ENCODE results near the gene RNF112. TPM values are rescaled to one million over a fixed set of nuclear protein-coding genes. Genes with fewer than 3 reads are reported as not detected.

Gene RNF112
- total and polyA plus RNA-seq, 2 experiments from 2014 or later: 0.79 to 1.2 TPM

- Histone ChIP-seq H3K27ac (no peak overlapping the region), H3K4me1 (ENCODE audit: low read depth) (no peaks in the 10 kb centered on the region), H3K27me3 (no peaks in the 10 kb centered on the region), H3K36me3 (no peaks in the 10 kb centered on the region), H3K4me3 (no peak overlapping the region), H3K9me3 (ENCODE audit: low read depth) (no peaks in the 10 kb centered on the region)
- DNase-seq (ENCODE audit: low read depth in 1 of 2, low spot score in 1 of 2): no peak
- no peak for TF ChIP-seq CTCF (IDR thresholded peaks at IDR 0.05; ENCODE audit: low read depth, low read length)
Measured at GRCh38 chr17:19449656-19450055, 38.6 kb downstream of the RNF112 start.

- DNase-seq (ENCODE audit: low read depth in 1 of 2, low spot score in 1 of 2): no peak
- no peak overlapping the region for H3K4me3 ChIP-seq
Measured at GRCh38 chr17:19453296-19453695, 42.3 kb downstream of the RNF112 start.

GRCh38 chr17:19454074-19454473 lies 43.0 kb downstream of the RNF112 start:
- Histone ChIP-seq H3K27me3 (no peaks in the 10 kb centered on the region), H3K9me3 (ENCODE audit: low read depth) (no peaks in the 10 kb centered on the region), H3K4me1 (ENCODE audit: low read depth) (peaks cover 7% of the 10 kb centered on the region), H3K36me3 (no peaks in the 10 kb centered on the region), H3K27ac (no peak overlapping the region), H3K4me3 (no peak overlapping the region)
- TF ChIP-seq CTCF (IDR thresholded peaks at IDR 0.05; ENCODE audit: low read depth, low read length): no peak
- DNase-seq (ENCODE audit: low read depth in 1 of 2, low spot score in 1 of 2): no peak

More at GRCh38 chr17:19453296-19453695, 42.3 kb downstream of the RNF112 start:
- Histone ChIP-seq H3K36me3 (no peaks in the 10 kb centered on the region), H3K9me3 (ENCODE audit: low read depth) (no peaks in the 10 kb centered on the region), H3K27me3 (no peaks in the 10 kb centered on the region), H3K4me1 (ENCODE audit: low read depth) (peaks cover 7% of the 10 kb centered on the region), H3K27ac (no peak overlapping the region)
- no peak for TF ChIP-seq CTCF (IDR thresholded peaks at IDR 0.05; ENCODE audit: low read depth, low read length)

- Histone ChIP-seq H3K4me1 (ENCODE audit: low read depth) (peaks cover 7% of the 10 kb centered on the region), H3K27ac (no peak overlapping the region), H3K4me3 (no peak overlapping the region), H3K27me3 (no peaks in the 10 kb centered on the region), H3K36me3 (no peaks in the 10 kb centered on the region), H3K9me3 (ENCODE audit: low read depth) (no peaks in the 10 kb centered on the region)
- no peak for DNase-seq (ENCODE audit: low read depth in 1 of 2, low spot score in 1 of 2)
- TF ChIP-seq CTCF (IDR thresholded peaks at IDR 0.05; ENCODE audit: low read depth, low read length): no peak
Measured at GRCh38 chr17:19456016-19456927, 45.2 kb downstream of the RNF112 start.

- Histone ChIP-seq H3K9me3 (ENCODE audit: low read depth) (no peaks in the 10 kb centered on the region), H3K36me3 (no peaks in the 10 kb centered on the region), H3K27ac (no peak overlapping the region), H3K4me1 (ENCODE audit: low read depth) (peaks cover 7% of the 10 kb centered on the region), H3K4me3 (no peak overlapping the region), H3K27me3 (no peaks in the 10 kb centered on the region)
- no peak for TF ChIP-seq CTCF (IDR thresholded peaks at IDR 0.05; ENCODE audit: low read depth, low read length)
- no peak for DNase-seq (ENCODE audit: low read depth in 1 of 2, low spot score in 1 of 2)
Measured at GRCh38 chr17:19457046-19457445, 46.0 kb downstream of the RNF112 start.
